IMR-90 (cell line): ENCODE measurements around the gene FBH1. TPM values are rescaled to one million over a fixed set of nuclear protein-coding genes. Genes with fewer than 3 reads are reported as not detected.

Source experiments
- ATAC-seq: fragments of 200-7000 bp; cut with Tn5 transposase; 2 replicates; pipeline ENCODE4 v1.9.1; 2020; ENCODE audit warnings: low read depth, mild to moderate bottlenecking, moderate library complexity
- BruUV-seq: library from RNA; stranded (reverse); fragments of 400-500 nt; replicated peaks from 2 replicates; lab custom pipeline; 2021; lab: Mats Ljungman, UMichigan
- CTCF ChIA-PET: fragments of 300-600 bp; formaldehyde crosslinking; extraction: SDS; loops from one replicate; lab custom pipeline; 2021; ENCODE audit warnings: antibody characterized with exemption; lab: Yijun Ruan, JAX
- POLR2A ChIA-PET: fragments of 300-600 bp; sonication (Branson Sonifier 250); formaldehyde crosslinking; loops from one replicate; lab custom pipeline; 2022; ENCODE audit warnings: antibody characterized with exemption; ENCODE audit not compliant: unreplicated experiment; lab: Charles Lee
- DNase-seq: peaks from one replicate; pipeline ENCODE4 v3.0.0; 2013
- H2AFZ ChIP-seq: replicated peaks from 2 replicates; pipeline ENCODE3; 2013; ENCODE audit warnings: low read length, mild to moderate bottlenecking; ENCODE audit not compliant: poor library complexity
- H2AK5ac ChIP-seq: 2 replicates; pipeline ENCODE4 v1.6.1; 2013; ENCODE audit warnings: low read depth, low read length, inconsistent platforms
- H2AK9ac ChIP-seq: replicated peaks from 2 replicates; pipeline ENCODE3; 2013; ENCODE audit warnings: mild to moderate bottlenecking, low read depth, low read length, moderate library complexity; ENCODE audit not compliant: poor library complexity
- H2BK120ac ChIP-seq: 2 replicates; pipeline ENCODE4 v1.6.1; 2013; ENCODE audit warnings: low read depth, low read length, inconsistent platforms
- H2BK15ac ChIP-seq: 3 replicates; pipeline ENCODE4 v1.6.1; 2013; ENCODE audit warnings: low read depth, low read length, inconsistent platforms
- H2BK20ac ChIP-seq: 2 replicates; pipeline ENCODE4 v1.6.1; 2013; ENCODE audit warnings: low read depth, mild to moderate bottlenecking, inconsistent platforms, low read length, moderate library complexity
- H2BK5ac ChIP-seq: 2 replicates; pipeline ENCODE4 v1.6.1; 2013; ENCODE audit warnings: mild to moderate bottlenecking, low read depth, low read length, inconsistent platforms; ENCODE audit not compliant: poor library complexity, severe bottlenecking
- H3K14ac ChIP-seq: replicated peaks from 2 replicates; pipeline ENCODE4 v1.6.1; 2013; ENCODE audit warnings: low read depth, low read length, inconsistent platforms
- H3K18ac ChIP-seq: 2 replicates; pipeline ENCODE4 v1.6.1; 2013; ENCODE audit warnings: low read depth, low read length, control low read depth
- H3K23ac ChIP-seq: 2 replicates; pipeline ENCODE4 v1.6.1; 2013; ENCODE audit warnings: low read depth, low read length, inconsistent platforms
- H3K27ac ChIP-seq: 2 replicates; pipeline ENCODE4 v1.5.1; 2013; ENCODE audit warnings: mild to moderate bottlenecking, control low read depth, low read length; ENCODE audit not compliant: insufficient read depth
- H3K27me3 ChIP-seq: 2 replicates; pipeline ENCODE4 v1.6.1; 2013; ENCODE audit warnings: low read length; ENCODE audit not compliant: control insufficient read depth, insufficient read depth
- H3K36me3 ChIP-seq: 2 replicates; pipeline ENCODE4 v1.6.1; 2013; ENCODE audit warnings: low read length, mixed read lengths; ENCODE audit not compliant: control insufficient read depth, insufficient read depth
- H3K4ac ChIP-seq: 2 replicates; pipeline ENCODE4 v1.6.1; 2013; ENCODE audit warnings: low read depth, low read length, inconsistent platforms
- H3K4me1 ChIP-seq: 2 replicates; pipeline ENCODE4 v1.6.1; 2013; ENCODE audit warnings: low read length, mixed read lengths; ENCODE audit not compliant: control insufficient read depth, insufficient read depth
- H3K4me2 ChIP-seq: 2 replicates; pipeline ENCODE4 v1.6.1; 2013; ENCODE audit warnings: low read depth, mild to moderate bottlenecking, control low read depth, low read length, moderate library complexity
- H3K4me3 ChIP-seq: 2 replicates; pipeline ENCODE4 v1.5.1; 2013; ENCODE audit warnings: low read depth, mild to moderate bottlenecking, control low read depth, low read length, moderate library complexity; ENCODE audit not compliant: insufficient read depth
- H3K56ac ChIP-seq: 2 replicates; pipeline ENCODE4 v1.6.1; 2013; ENCODE audit warnings: low read length, inconsistent platforms; ENCODE audit not compliant: insufficient read depth; ENCODE audit errors: extremely low read depth
- H3K79me1 ChIP-seq, 2 experiments: 2 replicates each; pipeline ENCODE4 v1.6.1; 2013; ENCODE audit warnings: low read length in 2 of 2, inconsistent platforms in 1 of 2, low read depth in 1 of 2
- H3K9ac ChIP-seq: 2 replicates; pipeline ENCODE4 v1.6.1; 2013; ENCODE audit warnings: low read depth, low read length, control low read depth
- H3K9me1 ChIP-seq: 2 replicates; pipeline ENCODE4 v1.6.1; 2013; ENCODE audit warnings: low read length, inconsistent platforms; ENCODE audit not compliant: insufficient read depth
- H3K9me3 ChIP-seq: 2 replicates; pipeline ENCODE4 v1.6.1; 2013; ENCODE audit warnings: low read length; ENCODE audit not compliant: control insufficient read depth, insufficient read depth
- H4K20me1 ChIP-seq: 2 replicates; pipeline ENCODE4 v1.6.1; 2013; ENCODE audit warnings: low read length, inconsistent platforms; ENCODE audit not compliant: insufficient read depth
- H4K5ac ChIP-seq: 2 replicates; pipeline ENCODE4 v1.6.1; 2013; ENCODE audit warnings: mild to moderate bottlenecking, low read depth, low read length, control low read depth
- H4K8ac ChIP-seq, 2 experiments: 2 replicates each; pipeline ENCODE4 v1.6.1; 2013; ENCODE audit warnings: low read depth in 2 of 2, low read length in 2 of 2, control low read depth in 1 of 2, inconsistent platforms in 1 of 2
- H4K91ac ChIP-seq: 2 replicates; pipeline ENCODE4 v1.6.1; 2013; ENCODE audit warnings: low read depth, low read length, inconsistent platforms; ENCODE audit not compliant: insufficient read depth
- MAZ ChIP-seq: IDR thresholded peaks from 2 replicates; pipeline ENCODE4 v1.6.1; 2012; ENCODE audit warnings: low read depth, mild to moderate bottlenecking, low read length, improper control_type of control experiment, moderate library complexity, borderline replicate concordance
- USF2 ChIP-seq: fragments of 150-350 bp; IDR thresholded peaks from 2 replicates; pipeline ENCODE4 v1.6.1; 2017; ENCODE audit warnings: mild to moderate bottlenecking, antibody characterized with exemption, low read length, low read depth
- WGBS, 2 experiments: methylation state at CpG; one replicate each; pipeline versions ENCODE4 v1.1.5 to v1.1.7; 2013; ENCODE audit warnings: missing lambda C conversion rate in 2 of 2; ENCODE audit not compliant: insufficient read length in 1 of 2; ENCODE audit errors: extremely low coverage in 2 of 2; 5-methylcytosine and 5-hydroxymethylcytosine counted together
- dilution Hi-C: fragments of 300-500 bp; cut with HindIII; formaldehyde crosslinking; loops from one replicate; pipeline ENCODE4 v1.14.3; 2018; ENCODE audit warnings: low sequenced_read_pairs; ENCODE audit not compliant: unreplicated experiment
- in situ Hi-C: fragments of 300-500 bp; cut with MboI; formaldehyde crosslinking; loops from 3 replicates; pipeline ENCODE4 v1.14.3; 2019; ENCODE audit warnings: low sequenced_read_pairs, inconsistent platforms, mixed read lengths
- intact Hi-C: fragments of 100-400 bp; cut with micrococcal nuclease; formaldehyde crosslinking; loops from 2 replicates; pipeline ENCODE4 v1.10.0; 2022
- polyA plus RNA-seq, 3 experiments: library from polyadenylated mRNA; depleted of rRNA; stranded (reverse); fragments of >200 nt; gene quantifications; 2 replicates each; pipeline ENCODE4 v1.2.3, GENCODE V29; 2012; ENCODE audit warnings: low replicate concordance in 1 of 3
- total RNA-seq: library from RNA; depleted of rRNA; stranded (reverse); fragments of >200 nt; gene quantifications from 2 replicates; pipeline ENCODE4 v1.2.3, GENCODE V29; 2012

The FBH1 gene
- total and polyA plus RNA-seq, 2 of the 4 experiments (the other 2 are of a cell fraction) = 59.3 to 72.2 TPM

- in situ Hi-C loops (no loop called here), dilution Hi-C loops (no loop called here), intact Hi-C loops (no loop called here)
- Histone ChIP-seq H3K4ac (no peak overlapping the region), H3K27me3 (no peaks in the 10 kb centered on the region), H3K27ac (no peak overlapping the region), H3K4me1 (peaks cover under 1% of the 10 kb centered on the region; the same call in 1 of the 2 replicates), H3K36me3 (peaks cover 68% of the 10 kb centered on the region), H3K14ac (no peak overlapping the region), H2AFZ (no peak overlapping the region), H3K9me1 (0 out of 2 replicates have a peak, but pooled peaks cover 3% of the 10 kb centered on the region), H2AK9ac (no peak overlapping the region), H3K18ac (no peak overlapping the region), H3K9me3 (no peaks in the 10 kb centered on the region), H4K20me1 (no peaks in the 10 kb centered on the region; the same call in 1 of the 2 replicates), H2AK5ac (no peak overlapping the region), H3K23ac (no peak overlapping the region), H2BK5ac (no peak overlapping the region), H4K5ac (no peak overlapping the region), H3K56ac (no peak overlapping the region), H3K4me3 (no peak overlapping the region), H4K91ac (no peak overlapping the region), H2BK20ac (no peak overlapping the region), H3K79me1 (peaks cover 11 to 21% of the 10 kb centered on the region in 2 experiments), H2BK120ac (no peak overlapping the region), H2BK15ac (no peak overlapping the region), H3K9ac (no peak overlapping the region), H4K8ac (no peak overlapping the region), H3K4me2 (no peak overlapping the region)
- WGBS, 2 experiments = 83% methylated on average over 1 of the region's 14 CpGs; no CpG with 5 or more reads in 1 of the 2 experiments
- no TSS peak for BruUV-seq
- ATAC-seq (no peak), DNase-seq (no peak)
- TF ChIP-seq USF2 (no peak), MAZ (no peak)
- ChIA-PET POLR2A (no interaction called here), CTCF (no interaction called here)
These were observed 44.0 kb downstream of the FBH1 start for GRCh38 chr10:5933909-5934546.
